Measurements from ENCODE around the gene SEMG1. TPM values are rescaled to one million over a fixed set of nuclear protein-coding genes. Genes with fewer than 3 reads are reported as not detected.

SEMG1 gene
- total RNA-seq, 6 donors from 2014 or later = not detected

DNA sequence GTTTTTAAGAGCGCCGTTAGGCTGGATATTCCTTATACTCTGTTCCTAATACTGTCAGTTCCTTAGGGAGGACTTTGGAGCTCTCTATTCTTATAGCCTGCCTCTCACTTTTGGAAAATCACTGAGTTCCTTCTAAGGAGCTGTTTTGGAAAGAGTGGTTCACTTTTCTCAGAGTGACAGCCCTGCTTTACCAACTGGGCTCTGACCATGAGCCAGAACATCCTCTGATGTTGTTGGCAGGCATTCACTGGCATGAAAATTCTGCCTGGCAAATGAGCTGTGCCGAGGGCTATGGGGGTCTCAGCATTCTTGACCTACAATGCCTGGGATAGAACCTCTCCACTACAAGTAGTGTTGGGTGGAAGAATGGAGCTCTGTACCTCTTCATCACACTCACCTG is 14.9 kb upstream of the SEMG1 start:
- no peak overlapping the region for H3K4me3 ChIP-seq
- H3K4me1 ChIP-seq = no peaks in the 10 kb centered on the region
- no peak for ATAC-seq (ENCODE audit: low FRiP score in 2 of 2)
- H3K27me3 ChIP-seq = no peaks in the 10 kb centered on the region
- TF ChIP-seq EP300 (IDR thresholded peaks at IDR 0.05) = no peak
- TF ChIP-seq, protein P1, sequence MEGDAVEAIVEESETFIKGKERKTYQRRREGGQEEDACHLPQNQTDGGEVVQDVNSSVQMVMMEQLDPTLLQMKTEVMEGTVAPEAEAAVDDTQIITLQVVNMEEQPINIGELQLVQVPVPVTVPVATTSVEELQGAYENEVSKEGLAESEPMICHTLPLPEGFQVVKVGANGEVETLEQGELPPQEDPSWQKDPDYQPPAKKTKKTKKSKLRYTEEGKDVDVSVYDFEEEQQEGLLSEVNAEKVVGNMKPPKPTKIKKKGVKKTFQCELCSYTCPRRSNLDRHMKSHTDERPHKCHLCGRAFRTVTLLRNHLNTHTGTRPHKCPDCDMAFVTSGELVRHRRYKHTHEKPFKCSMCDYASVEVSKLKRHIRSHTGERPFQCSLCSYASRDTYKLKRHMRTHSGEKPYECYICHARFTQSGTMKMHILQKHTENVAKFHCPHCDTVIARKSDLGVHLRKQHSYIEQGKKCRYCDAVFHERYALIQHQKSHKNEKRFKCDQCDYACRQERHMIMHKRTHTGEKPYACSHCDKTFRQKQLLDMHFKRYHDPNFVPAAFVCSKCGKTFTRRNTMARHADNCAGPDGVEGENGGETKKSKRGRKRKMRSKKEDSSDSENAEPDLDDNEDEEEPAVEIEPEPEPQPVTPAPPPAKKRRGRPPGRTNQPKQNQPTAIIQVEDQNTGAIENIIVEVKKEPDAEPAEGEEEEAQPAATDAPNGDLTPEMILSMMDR (IDR thresholded peaks at IDR 0.05) = no peak
- no peak for DNase-seq
- WGBS, 2 donors = 88 to 93% methylated on average over 3 of the region's 3 CpGs
- no peak overlapping the region for H3K27ac ChIP-seq
- no peaks in the 10 kb centered on the region for H3K9me3 ChIP-seq
- no peaks in the 10 kb centered on the region for H3K36me3 ChIP-seq

DNA sequence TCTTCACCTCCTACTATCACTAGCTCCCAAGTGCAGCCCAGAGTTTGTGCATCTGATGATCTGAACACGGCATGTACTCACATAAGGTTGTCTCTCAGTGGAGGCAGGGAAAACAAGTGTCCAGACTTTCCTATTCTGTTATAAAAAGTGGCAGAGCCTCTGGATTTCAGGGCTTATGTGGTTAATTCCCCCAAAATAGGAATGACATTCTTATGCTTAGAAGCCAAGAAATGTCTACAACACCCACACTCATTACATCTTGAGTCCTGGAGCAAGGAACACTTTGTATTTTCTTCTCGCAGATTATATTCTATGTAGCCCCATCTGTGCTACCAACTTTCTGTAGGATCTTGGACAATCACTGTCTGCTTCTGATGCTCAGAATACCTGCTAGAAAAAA is 13.5 kb upstream of the SEMG1 start:
- no peaks in the 10 kb centered on the region for H3K36me3 ChIP-seq
- no peak overlapping the region for H3K27ac ChIP-seq
- no peak overlapping the region for H3K4me3 ChIP-seq
- 90 to 92% methylated on average over 2 of the region's 2 CpGs for WGBS, 2 donors
- DNase-seq (no peak), ATAC-seq (ENCODE audit: low FRiP score in 2 of 2) (no peak)
- no peaks in the 10 kb centered on the region for H3K27me3 ChIP-seq
- no peaks in the 10 kb centered on the region for H3K4me1 ChIP-seq
- H3K9me3 ChIP-seq = no peaks in the 10 kb centered on the region
- TF ChIP-seq EP300 (IDR thresholded peaks at IDR 0.05) (no peak), POLR2A (IDR thresholded peaks at IDR 0.05) (no peak), POLR2AphosphoS5 (IDR thresholded peaks at IDR 0.05) (no peak)

DNA sequence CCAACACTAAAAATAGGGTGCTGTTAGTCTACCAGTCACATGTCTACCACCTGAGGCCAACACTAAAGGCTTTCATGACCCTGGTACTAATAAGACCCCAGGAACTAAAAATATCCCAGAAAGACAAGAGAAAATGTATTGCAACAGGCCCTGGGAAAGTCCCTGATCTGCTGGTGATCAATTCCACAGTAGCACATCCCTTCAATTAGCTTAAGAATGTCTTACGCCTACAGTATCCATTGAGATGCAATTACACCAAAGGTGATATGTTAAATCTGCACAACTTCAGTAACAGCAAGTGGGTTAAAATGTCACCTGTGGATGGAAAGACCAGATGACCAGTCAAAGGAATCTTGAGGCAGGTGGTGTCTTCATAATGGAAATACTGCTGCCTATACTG is 3.1 kb downstream of the SEMG1 start:
- ATAC-seq (ENCODE audit: low FRiP score in 2 of 2) (no peak), DNase-seq (no peak)
- Histone ChIP-seq H3K4me1 (no peaks in the 10 kb centered on the region), H3K27me3 (no peaks in the 10 kb centered on the region), H3K27ac (no peak overlapping the region), H3K4me3 (no peak overlapping the region), H3K36me3 (no peaks in the 10 kb centered on the region), H3K9me3 (no peaks in the 10 kb centered on the region)
- WGBS, 2 donors = 93 to 100% methylated on average over 1 of the region's 1 CpG
- TF ChIP-seq EP300 (IDR thresholded peaks at IDR 0.05) (no peak), POLR2AphosphoS5 (IDR thresholded peaks at IDR 0.05) (no peak), POLR2A (IDR thresholded peaks at IDR 0.05) (no peak)
- TF ChIP-seq, protein P1 (IDR thresholded peaks at IDR 0.05) = no peak

DNA sequence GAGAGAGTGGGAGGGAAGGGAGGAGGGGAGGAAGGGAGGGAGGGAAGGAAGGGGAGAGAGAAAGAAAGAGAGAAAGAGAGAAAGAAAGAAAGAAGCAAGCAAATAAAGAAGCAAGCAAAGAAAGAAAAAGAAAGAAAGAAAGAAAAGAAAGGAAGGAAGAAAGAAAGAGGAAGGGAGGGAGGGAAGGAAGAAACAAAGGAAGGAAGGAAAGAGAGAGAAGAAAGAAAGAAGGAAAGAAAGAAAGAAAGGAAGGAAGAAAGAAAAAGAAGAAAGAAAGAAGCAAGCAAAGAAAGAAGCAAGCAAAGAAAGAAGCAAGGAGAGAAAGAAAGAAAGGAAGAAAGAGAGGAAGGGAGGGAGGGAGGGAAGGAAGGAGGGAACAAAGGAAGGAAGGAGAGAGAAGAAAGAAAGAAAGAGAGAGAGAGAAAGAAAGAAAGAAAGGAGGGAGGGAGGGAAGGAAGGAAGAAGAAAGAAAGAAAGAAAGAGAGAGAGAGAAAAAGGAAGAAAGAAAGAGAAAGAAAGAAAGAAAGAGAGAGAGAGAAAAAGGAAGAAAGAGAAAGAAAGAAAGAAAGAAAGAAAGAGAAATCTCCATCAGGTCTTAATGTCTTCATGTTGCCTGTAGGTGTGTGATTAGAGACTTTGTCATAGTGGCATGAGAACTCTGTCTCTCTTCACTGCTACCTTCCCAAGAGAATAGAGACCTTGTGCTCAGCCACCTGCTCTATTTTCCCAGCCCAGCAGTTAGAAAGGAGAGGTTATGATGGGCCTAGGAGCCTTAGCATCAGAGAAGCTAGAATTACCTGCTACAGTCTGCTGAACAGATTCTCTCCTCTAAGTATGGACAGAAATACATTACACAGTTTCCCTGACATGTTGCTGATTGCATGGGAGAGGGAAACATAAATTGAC is 5.0 kb downstream of the SEMG1 start:
- no peak for ATAC-seq (ENCODE audit: low FRiP score in 2 of 2)
- H3K27ac ChIP-seq = no peak overlapping the region
- TF ChIP-seq POLR2A (IDR thresholded peaks at IDR 0.05) (no peak), EP300 (IDR thresholded peaks at IDR 0.05) (no peak), POLR2AphosphoS5 (IDR thresholded peaks at IDR 0.05) (no peak)
- TF ChIP-seq, protein P1 (IDR thresholded peaks at IDR 0.05) = no peak
- DNase-seq = no peak
- no peak overlapping the region for H3K4me3 ChIP-seq
- no peaks in the 10 kb centered on the region for H3K9me3 ChIP-seq
- no peaks in the 10 kb centered on the region for H3K4me1 ChIP-seq
- H3K27me3 ChIP-seq = no peaks in the 10 kb centered on the region
- no peaks in the 10 kb centered on the region for H3K36me3 ChIP-seq

DNA sequence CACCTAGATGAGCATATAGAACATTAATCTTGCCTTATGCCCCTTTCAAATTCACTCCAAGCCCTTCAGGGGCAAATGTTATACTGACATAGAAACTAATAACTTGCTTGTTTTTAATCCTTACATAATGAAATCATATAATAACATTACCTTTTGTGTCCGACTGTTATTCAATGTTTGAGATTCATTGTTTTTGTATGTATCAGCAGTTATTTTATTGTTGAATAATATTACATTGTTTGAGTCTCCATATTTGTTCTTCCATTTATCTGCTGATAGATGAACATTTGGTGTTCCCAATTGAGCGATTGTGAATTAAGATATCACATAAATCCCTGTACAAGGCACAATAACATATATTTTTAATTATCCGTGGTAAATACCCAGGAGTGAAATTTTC is 6.0 kb downstream of the SEMG1 start:
- 87 to 89% methylated on average over 3 of the region's 3 CpGs for WGBS, 2 donors
- DNase-seq (no peak), ATAC-seq (ENCODE audit: low FRiP score in 2 of 2) (no peak)
- Histone ChIP-seq H3K4me1 (no peaks in the 10 kb centered on the region), H3K9me3 (no peaks in the 10 kb centered on the region), H3K27ac (no peak overlapping the region), H3K27me3 (no peaks in the 10 kb centered on the region), H3K36me3 (no peaks in the 10 kb centered on the region), H3K4me3 (no peak overlapping the region)
- TF ChIP-seq, protein P1 (IDR thresholded peaks at IDR 0.05) = no peak
- TF ChIP-seq POLR2A (IDR thresholded peaks at IDR 0.05) = no peak

All from upper lobe of left lung (tissue), 6 donors.